HG02973 (cell line): ENCODE measurements around the gene GRM8.
A peak's percentile ranks its signal among the peaks of the same experiment; 100 is the strongest.

ENCODE experiments used
- ATAC-seq: cut with Tn5 transposase; IDR thresholded peaks from one replicate; pipeline ENCODE4 v1.9.1; 2021; ENCODE audit warnings: moderate library complexity; ENCODE audit not compliant: unreplicated experiment

GRM8 gene

DNA sequence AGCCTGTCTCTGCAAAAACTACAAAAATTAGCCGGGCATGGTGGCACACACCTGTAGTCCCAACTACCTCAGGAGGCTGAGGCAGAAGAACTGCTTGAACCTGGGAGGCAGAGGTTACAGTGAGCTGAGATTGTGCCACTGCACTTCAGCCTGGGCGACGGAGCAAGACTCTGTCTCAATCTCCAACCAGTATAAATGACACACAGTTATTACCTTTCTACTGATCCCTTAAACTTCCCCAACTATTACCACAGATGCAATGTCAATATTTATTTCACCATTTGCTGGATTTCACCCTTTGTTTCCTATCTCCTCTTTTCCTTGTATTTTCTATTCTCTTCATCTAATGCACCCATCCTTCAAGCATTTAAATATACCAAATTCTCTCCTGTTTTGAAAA, 431.8 kb downstream of the GRM8 start:
- no peak for ATAC-seq

GRCh38 chr7:126819197-126819484, 433.6 kb downstream of the GRM8 start:
- no peak for ATAC-seq

- ATAC-seq = no peak
These were observed 434.1 kb downstream of the GRM8 start for GRCh38 chr7:126818393-126819196.

DNA sequence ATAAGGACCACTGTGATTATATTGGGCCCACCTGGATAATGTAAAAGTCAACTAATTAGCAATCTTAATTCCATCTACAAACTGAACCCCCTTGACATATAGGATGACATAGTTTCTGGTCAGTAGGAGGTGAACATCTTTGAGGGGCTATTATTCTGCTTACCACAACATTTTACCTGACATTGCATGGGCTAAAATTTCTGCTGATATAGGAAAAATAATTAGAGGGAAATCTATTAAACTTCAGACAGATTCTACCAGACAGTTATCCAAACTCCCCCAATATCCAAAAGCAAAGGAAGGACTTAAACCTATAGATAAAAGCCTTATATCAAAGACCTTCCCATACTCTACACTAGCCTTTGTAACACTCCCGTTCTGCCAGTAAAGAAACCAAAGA, 443.6 kb downstream of the GRM8 start:
- ATAC-seq = no peak

GRCh38 chr7:126806614-126807013, 446.1 kb downstream of the GRM8 start:
- ATAC-seq = no peak

DNA sequence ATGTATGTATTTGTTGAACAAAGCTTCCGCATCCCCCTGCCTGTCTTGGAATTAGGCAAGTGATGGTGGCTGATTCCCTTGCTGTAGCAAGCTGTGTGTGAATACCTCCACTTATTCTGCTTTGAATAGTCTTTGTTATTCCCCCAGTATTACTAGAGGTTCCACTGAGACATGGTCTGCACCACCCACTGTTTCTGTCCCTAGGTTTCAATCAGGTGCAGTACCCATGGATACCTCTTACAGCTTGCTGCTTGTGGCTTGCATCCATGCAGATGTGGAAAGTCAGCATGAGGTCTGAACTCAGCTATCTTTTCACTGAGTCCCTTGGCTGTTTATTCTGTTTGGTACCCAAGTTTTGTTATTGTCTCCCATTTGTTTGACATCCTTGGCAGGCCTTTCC, 447.4 kb downstream of the GRM8 start:
- ATAC-seq = no peak

GRCh38 chr7:126804604-126805003, 448.1 kb downstream of the GRM8 start:
- peak; percentile 78 for ATAC-seq

DNA sequence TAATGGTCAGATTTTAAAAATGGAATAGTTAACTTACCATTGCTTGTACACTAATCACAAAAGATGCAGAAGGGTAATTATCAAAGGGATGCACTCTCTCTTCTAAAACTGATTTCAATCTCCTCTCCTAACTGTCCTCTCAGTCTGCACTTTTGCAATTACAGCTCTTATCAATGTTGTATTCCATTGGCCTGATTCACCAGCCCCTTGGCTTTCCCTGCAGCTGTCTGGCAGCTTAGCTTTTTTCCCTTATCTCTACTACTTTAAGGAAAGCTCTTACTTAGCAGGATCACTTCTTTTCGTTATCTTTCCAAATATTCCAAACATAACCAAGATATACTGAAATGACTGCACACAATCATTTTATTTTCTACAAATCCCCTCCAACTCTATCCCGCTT, 448.8 kb downstream of the GRM8 start:
- ATAC-seq = no peak

- ATAC-seq = peak; percentile 90
These were observed 449.6 kb downstream of the GRM8 start for GRCh38 chr7:126803060-126803665.

DNA sequence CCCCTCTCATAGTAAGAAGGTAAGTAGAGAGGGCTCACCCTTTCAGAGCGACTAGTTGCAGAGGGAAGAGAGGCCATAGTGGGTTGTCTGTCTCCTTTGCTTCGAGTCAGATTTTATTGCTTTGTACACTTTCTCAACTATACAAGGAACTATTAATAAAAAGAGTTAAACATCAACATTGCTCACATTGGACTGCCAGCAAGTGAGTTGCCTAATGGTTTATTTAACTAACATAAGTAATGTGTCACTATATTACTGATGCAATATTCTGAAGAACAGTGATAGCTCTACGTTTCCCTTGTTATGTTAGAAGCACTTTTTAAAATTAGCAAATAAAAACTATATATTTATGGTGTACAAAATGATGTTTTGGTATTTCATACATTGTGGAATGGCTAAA, 451.0 kb downstream of the GRM8 start:
- ATAC-seq = no peak

DNA sequence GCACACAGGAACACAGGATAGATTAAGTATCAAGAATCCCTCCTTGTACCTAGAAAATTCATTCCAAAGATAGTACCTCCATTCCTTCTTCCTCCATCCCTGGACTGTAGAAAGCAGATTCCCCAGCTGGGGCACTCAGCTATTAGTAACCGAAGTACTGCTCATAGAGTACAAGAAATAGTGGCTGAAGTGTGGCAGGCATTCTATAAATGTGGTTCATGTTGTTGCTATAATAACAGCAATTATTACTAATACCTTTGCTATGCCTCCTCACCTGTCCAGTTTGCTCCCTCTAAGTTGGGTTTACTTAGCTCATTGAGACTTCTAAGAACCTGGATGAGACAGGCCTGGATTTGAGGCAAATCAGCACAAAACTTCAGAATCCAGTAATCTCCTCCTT, 453.2 kb downstream of the GRM8 start:
- no peak for ATAC-seq

DNA sequence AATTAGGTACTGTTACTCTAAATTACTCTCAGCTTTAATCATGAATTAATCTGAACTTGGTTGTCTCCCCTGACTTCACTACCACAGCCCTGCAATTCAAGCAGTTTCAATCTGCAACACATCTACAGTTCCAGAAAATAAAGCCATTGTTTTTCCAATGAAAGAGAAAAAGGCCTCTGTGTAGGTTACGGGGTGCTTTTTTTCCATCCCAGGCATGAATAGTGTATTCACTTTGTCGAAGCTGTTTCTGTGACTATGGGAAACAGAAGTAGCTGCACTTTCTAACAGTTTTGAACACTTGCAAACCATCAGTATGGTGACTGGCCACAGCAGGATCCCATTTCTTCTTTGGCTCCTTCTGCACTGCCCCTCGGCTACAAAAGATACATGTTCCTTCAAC, 460.2 kb downstream of the GRM8 start:
- ATAC-seq = no peak

DNA sequence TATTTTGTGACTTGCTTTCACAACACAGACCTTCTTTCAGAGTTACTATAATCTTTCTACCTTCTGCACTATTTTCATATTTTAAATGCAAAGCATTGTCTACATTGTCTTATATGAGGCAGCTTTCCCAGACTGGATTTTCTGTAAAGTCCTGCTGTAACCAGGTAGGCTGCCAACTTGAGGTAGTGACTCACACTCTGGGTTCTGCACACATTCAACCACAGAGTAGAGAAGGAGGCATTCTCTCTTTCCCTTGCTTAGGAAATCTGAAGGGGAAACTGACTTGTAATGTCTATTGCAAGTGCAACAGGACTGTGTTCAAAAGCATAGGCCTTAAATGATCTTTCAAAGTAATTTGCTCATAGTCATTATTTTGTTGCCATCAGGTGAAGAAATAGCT, 461.4 kb downstream of the GRM8 start:
- no peak for ATAC-seq

DNA sequence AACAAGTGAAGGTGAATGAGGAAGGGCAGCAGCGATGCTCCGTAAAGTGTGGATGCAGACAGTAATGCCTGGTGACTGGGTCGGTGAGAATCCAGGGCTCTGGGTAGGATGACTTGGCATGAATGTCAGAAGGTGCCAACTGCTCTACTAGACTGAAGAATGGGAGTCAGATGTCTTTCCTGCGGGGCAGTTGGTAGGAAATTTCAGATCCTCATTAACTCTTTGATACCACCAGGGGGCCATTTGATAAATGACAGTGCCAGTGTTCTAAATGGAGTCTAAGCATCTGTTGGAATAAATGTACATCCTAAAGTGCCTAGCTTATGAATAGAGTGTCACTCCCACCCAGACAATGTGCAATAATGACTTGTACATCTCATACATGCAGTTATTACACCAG, 462.0 kb downstream of the GRM8 start:
- no peak for ATAC-seq

- no peak for ATAC-seq
These were observed 469.1 kb downstream of the GRM8 start for GRCh38 chr7:126783613-126784012.

DNA sequence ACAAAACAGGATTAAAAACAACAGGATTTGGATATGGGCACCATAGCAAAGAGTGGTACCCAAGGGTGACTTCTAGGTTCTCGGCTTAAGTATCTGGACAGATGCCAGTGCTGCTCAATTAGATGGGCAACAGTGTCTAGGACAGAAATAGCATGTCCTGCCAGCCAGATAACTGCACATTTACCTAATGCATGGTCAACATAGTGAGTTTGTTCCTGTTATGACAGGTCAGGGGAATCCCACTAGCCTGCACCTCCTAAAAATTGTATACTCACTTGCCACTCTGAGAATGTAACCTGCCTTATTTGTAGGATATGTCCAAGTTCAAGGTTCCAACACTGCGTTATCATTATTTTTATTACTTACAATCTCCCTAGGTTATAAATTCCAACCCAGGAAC, 471.7 kb downstream of the GRM8 start:
- peak; percentile 78 for ATAC-seq

- ATAC-seq = no peak
These were observed 474.6 kb downstream of the GRM8 start for GRCh38 chr7:126778101-126778500.

DNA sequence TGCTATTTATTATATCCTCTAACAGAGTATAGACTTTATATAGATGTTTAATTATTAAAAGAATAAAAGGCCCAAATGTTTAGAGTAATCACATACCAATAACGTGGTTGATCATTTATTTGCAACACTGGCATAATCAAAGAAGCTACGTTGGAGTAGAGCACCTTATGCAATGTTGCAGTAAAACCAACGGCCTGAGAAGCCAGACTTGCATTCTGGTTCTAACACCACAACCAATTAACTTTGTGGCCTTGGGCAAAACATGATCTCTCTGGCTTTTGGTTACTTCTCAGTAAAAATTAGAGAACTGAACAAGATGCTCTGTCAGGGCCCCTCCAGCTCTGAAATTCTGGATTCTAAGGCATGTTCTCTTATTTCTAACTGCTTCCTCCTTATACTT, 476.2 kb downstream of the GRM8 start:
- ATAC-seq = no peak

DNA sequence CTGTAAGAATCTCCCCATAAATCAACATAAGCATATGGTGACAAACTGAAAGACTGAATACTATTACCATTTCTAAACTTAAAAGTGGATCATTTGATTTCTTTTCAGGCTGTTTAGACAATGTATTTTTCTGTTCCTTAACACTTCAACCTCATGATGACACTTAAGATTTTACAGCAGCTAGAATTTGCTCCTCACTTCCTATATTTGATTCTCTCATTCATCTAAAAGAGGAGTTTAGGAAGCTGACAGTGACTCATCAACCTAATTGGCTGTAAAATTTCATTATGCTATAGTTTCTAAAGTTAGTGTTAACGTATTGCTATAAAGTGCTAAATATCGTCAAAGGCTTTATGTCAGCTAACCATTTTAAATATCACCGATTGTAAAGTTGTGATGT, 478.7 kb downstream of the GRM8 start:
- no peak for ATAC-seq

DNA sequence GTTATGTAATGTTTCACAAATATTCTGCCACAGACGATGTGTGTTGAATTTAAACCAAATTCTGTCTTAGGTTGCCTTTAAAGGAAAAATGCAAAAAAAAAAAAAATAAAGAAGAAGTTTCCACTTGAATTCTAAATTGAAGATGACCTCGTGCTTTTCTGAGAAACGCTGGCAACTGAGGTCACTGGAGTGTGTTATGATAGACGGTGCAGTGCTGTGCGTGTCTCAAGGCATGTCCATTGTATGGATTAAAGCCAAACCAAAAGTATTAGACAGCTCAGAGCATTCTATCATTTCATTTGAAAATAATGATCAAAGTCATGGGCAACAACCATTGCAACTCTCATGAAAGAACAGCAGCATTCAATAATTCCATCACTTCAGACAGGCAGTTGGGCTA, 483.9 kb downstream of the GRM8 start:
- ATAC-seq = no peak

GRCh38 chr7:126760914-126761577, 491.7 kb downstream of the GRM8 start:
- ATAC-seq = no peak

- ATAC-seq = no peak
These were observed 497.4 kb downstream of the GRM8 start for GRCh38 chr7:126755381-126755780.
